Measurements from ENCODE around the gene CEP97. TPM values are rescaled to one million over a fixed set of nuclear protein-coding genes. Genes with fewer than 3 reads are reported as not detected.

CEP97 gene
- total RNA-seq, 6 experiments from 2014 or later = 2.2 to 3.8 (median 2.7) TPM

DNA sequence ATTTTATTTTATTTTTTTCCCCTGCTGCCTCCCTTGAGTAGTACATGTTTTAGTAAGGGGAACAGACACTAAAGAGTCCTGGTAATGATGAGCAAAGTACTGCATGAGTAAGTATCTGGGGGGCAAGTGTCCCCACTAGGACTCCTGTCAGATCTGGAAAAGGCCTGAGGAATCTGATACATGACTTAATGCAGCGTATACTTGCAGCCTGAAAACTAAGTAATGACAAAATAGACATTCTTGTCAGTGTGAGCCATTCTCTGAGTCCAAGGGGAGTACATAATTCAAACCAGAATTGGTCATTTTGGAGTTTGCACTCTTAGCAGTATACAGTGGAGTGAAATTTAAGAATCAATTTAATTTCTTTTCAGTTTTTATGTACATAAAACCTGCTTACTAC is 82.1 kb downstream of the CEP97 start:
- DNase-seq (no peak), ATAC-seq (no peak)
- Histone ChIP-seq H3K27ac (no peak overlapping the region), H3K9me3 (no peaks in the 10 kb centered on the region), H3K27me3 (no peaks in the 10 kb centered on the region), H3K36me3 (no peaks in the 10 kb centered on the region), H3K4me1 (peaks cover 0 to 6% (median 0%) of the 10 kb centered on the region in 4 donors), H3K4me3 (no peak overlapping the region)
- no peak for TF ChIP-seq CTCF (IDR thresholded peaks at IDR 0.05)
- no peak for TF ChIP-seq POLR2A (IDR thresholded peaks at IDR 0.05)
- intact Hi-C loops (cut with DNase I) = loop anchor here in 1 of 2 donors (10.0 kb wide), 1 partner anchor 728 kb away; no protein-coding TSS in a partner anchor
- WGBS (ENCODE audit: insufficient coverage, low coverage, low lambda C conversion rate, missing lambda C conversion rate) = 100% methylated on average over 1 of the region's 1 CpG

DNA sequence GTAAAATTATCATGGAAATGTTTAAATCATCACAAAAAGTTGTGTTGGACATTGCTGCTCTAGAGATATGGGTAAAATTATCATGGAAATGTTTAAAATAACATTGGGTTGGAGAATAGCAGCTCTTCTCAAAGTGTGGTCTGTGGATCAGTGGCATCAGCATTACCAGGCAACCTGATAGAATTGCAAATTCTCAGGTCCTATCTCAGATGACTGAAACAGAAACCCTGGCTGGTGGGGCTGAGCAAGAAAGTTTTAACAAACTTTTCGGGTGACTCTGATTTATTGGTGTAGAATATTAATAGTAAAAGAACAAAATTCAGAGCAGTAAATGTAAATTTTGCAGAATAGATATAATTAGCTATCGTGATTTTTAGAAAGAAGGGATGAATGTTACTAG is 83.5 kb downstream of the CEP97 start:
- TF ChIP-seq CTCF (IDR thresholded peaks at IDR 0.05) (no peak), POLR2A (IDR thresholded peaks at IDR 0.05) (no peak)
- WGBS (ENCODE audit: insufficient coverage, low coverage, low lambda C conversion rate, missing lambda C conversion rate) = 67% methylated on average over 2 of the region's 2 CpGs
- no peaks in the 10 kb centered on the region for H3K36me3 ChIP-seq
- ATAC-seq = no peak
- intact Hi-C loops (cut with DNase I) = loop anchor here in 1 of 2 donors (10.0 kb wide), 1 partner anchor 727 kb away; no protein-coding TSS in a partner anchor
- no peak for DNase-seq
- H3K27me3 ChIP-seq = no peaks in the 10 kb centered on the region
- H3K27ac ChIP-seq = no peak overlapping the region
- no peaks in the 10 kb centered on the region for H3K9me3 ChIP-seq
- H3K4me1 ChIP-seq = peaks cover 0 to 6% (median 0%) of the 10 kb centered on the region in 4 donors
- H3K4me3 ChIP-seq = no peak overlapping the region

DNA sequence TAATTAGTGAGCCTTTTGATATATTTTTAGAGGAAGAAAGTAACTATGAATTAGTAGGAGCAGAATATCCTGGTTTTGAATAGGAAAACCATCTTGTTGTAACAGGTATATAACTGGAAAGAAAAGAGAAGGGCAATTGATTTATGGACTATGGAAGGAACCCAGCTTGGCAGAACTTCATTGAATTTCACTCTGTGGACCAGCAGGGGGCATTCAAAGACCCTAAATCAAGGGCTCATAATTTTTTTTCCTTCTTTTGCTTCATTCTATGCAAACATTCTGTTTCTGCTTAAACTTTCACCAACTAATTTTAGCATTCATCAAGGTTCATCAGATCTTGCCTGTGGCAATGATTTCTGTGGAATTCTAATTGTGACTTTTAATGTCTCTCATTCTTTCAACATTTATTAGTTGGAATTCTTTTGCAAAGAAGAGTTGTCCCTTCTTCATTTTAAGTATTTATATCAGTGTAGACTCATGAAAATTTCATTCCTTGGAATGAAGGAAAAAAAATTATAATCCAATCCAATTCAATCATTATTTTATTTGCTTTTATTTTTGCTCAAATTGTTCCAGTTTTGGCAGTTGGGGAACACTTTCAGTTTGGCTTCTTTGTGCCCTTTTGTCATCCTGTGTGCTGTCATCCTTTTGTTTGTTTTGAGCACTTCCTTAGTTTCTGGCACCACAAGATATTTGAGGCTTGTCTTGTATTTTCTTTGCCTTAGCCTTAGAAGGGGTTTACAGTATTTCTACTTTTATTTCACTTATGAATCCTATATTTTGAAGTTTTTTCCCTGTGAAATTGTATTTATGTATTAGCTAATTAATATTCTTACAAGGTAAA is 85.0 kb downstream of the CEP97 start:
- intact Hi-C loops (cut with DNase I) = loop anchor here (5.0 to 10.0 kb wide), 2 partner anchors 418 to 725 kb away; no protein-coding TSS in a partner anchor
- Histone ChIP-seq H3K36me3 (no peaks in the 10 kb centered on the region), H3K4me1 (peaks cover 0 to 13% (median 0%) of the 10 kb centered on the region in 4 donors), H3K27ac (no peak overlapping the region), H3K27me3 (no peaks in the 10 kb centered on the region), H3K4me3 (no peak overlapping the region), H3K9me3 (no peaks in the 10 kb centered on the region)
- ATAC-seq (peak; percentile 86 to 93 (median 88)), DNase-seq (no peak)
- TF ChIP-seq CTCF (IDR thresholded peaks at IDR 0.05) = peak; percentile 71 to 84 (median 78)
- TF ChIP-seq POLR2A (IDR thresholded peaks at IDR 0.05) = no peak

- no peak for DNase-seq
- Histone ChIP-seq H3K36me3 (no peaks in the 10 kb centered on the region), H3K4me1 (peaks cover 0 to 16% (median 0%) of the 10 kb centered on the region in 4 donors), H3K9me3 (no peaks in the 10 kb centered on the region), H3K27ac (no peak overlapping the region), H3K4me3 (no peak overlapping the region), H3K27me3 (no peaks in the 10 kb centered on the region)
- TF ChIP-seq CTCF (IDR thresholded peaks at IDR 0.05) (no peak), POLR2A (IDR thresholded peaks at IDR 0.05) (no peak)
- intact Hi-C loops (cut with DNase I) = loop anchor here (5.0 kb wide), 1 partner anchor 417 kb away; no protein-coding TSS in a partner anchor
- ATAC-seq = no peak
Measured at GRCh38 chr3:101810022-101810418, 85.6 kb downstream of the CEP97 start.

Measured in right lobe of liver (tissue), 6 donors.